Measurements from ENCODE around the gene CRYGN.

Gene CRYGN

GRCh38 chr7:151379193-151379520 is 60.8 kb downstream of the CRYGN start:
- no peak overlapping the region for H3K4me3 ChIP-seq (ENCODE audit: low read depth, low read length)
- no peak for TF ChIP-seq CTCF (IDR thresholded peaks at IDR 0.05; ENCODE audit: insufficient read depth, low read depth, low read length, missing control alignments)
- no peak for DNase-seq (ENCODE audit: low read depth)
